ENCODE measurements around the gene DHRS9.
"Not testable (repeated sequence)": the region's sequence is repeated elsewhere in the genome, so short reads cannot be mapped to it uniquely, and the experiment has no call there.

The DHRS9 gene

GRCh38 chr2:169069341-169069740 lies at the start of gene DHRS9:
DHRS9 (plus strand) TSS chr2:169069563; CDS start chr2:169081582, 12,019 bp downstream.
- DNase-seq, result no peak

GRCh38 chr2:169023161-169023560 lies 46.2 kb upstream of the DHRS9 start:
- DNase-seq, result no peak

- DNase-seq, result no peak
These were observed 43.3 kb upstream of the DHRS9 start for GRCh38 chr2:169026056-169026455.

- no peak for DNase-seq
These were observed 42.1 kb upstream of the DHRS9 start for GRCh38 chr2:169027234-169027633.

- no peak for DNase-seq
These were observed 40.0 kb upstream of the DHRS9 start for GRCh38 chr2:169029341-169029740.

- no peak for DNase-seq
These were observed 38.2 kb upstream of the DHRS9 start, which contains the start of gene ABCB11 for GRCh38 chr2:169031202-169031601. ABCB11 (minus strand) TSS chr2:169031324; CDS start chr2:169018125, 13,199 bp downstream.

GRCh38 chr2:169034256-169034655 lies 35.1 kb upstream of the DHRS9 start:
- DNase-seq, result no peak

- DNase-seq, result no peak
These were observed 34.3 kb upstream of the DHRS9 start for GRCh38 chr2:169034984-169035544.

- DNase-seq, result no peak
These were observed 33.5 kb upstream of the DHRS9 start for GRCh38 chr2:169035887-169036286.

GRCh38 chr2:169036736-169037440 lies 32.5 kb upstream of the DHRS9 start:
- DNase-seq, result no peak

GRCh38 chr2:169038338-169038757 lies 31.0 kb upstream of the DHRS9 start:
- no peak for DNase-seq

- no peak for DNase-seq
These were observed 29.7 kb upstream of the DHRS9 start for GRCh38 chr2:169039702-169040101.

- DNase-seq, result no peak
These were observed 27.8 kb upstream of the DHRS9 start for GRCh38 chr2:169041594-169041993.

GRCh38 chr2:169042856-169043255 lies 26.5 kb upstream of the DHRS9 start:
- no peak for DNase-seq

GRCh38 chr2:169046440-169047151 lies 22.8 kb upstream of the DHRS9 start:
- no peak for DNase-seq

- no peak for DNase-seq
These were observed 21.8 kb upstream of the DHRS9 start for GRCh38 chr2:169047256-169048250.

GRCh38 chr2:169049142-169049541 lies 20.2 kb upstream of the DHRS9 start:
- no peak for DNase-seq

GRCh38 chr2:169050476-169051240 lies 18.7 kb upstream of the DHRS9 start:
- no peak for DNase-seq

GRCh38 chr2:169054575-169054974 lies 14.8 kb upstream of the DHRS9 start:
- not testable (repeated sequence) for DNase-seq

GRCh38 chr2:169064199-169064598 lies 5.2 kb upstream of the DHRS9 start:
- DNase-seq, result not testable (repeated sequence)

GRCh38 chr2:169065422-169065821 lies 3.9 kb upstream of the DHRS9 start:
- no peak for DNase-seq

Data from femur (tissue), 1 donor.